ENCODE measurements around the gene OPRL1.

GRCh38 chr20:64104667-64105451, 25.0 kb downstream of the OPRL1 start:
- TF ChIP-seq CTCF (IDR thresholded peaks at IDR 0.05) (no peak), POLR2A (IDR thresholded peaks at IDR 0.05) (no peak), POLR2AphosphoS5 (IDR thresholded peaks at IDR 0.05) (no peak), EP300 (IDR thresholded peaks at IDR 0.05) (no peak)

Data from suprapubic skin (tissue), 4 donors.